Activated T-cell treated with anti-CD3 and anti-CD28 coated beads, Interleukin-2, amount 50 U/mL, for 24 hours (primary cell): ENCODE data around the gene ZNF571.

Source experiments
- DNase-seq: peaks from one replicate; pipeline ENCODE4 v3.0.0-alpha.2; 2020
- H3K27ac Mint-ChIP-seq: 2 replicates; pipeline ENCODE4 v1.8.0; 2020; ENCODE audit warnings: mild to moderate bottlenecking, mixed read lengths
- H3K27me3 Mint-ChIP-seq: 2 replicates; pipeline ENCODE4 v1.8.0; 2020; ENCODE audit warnings: mixed read lengths
- H3K36me3 Mint-ChIP-seq: 2 replicates; pipeline ENCODE4 v1.8.0; 2020; ENCODE audit warnings: low read depth, mixed read lengths
- H3K4me1 Mint-ChIP-seq: 2 replicates; pipeline ENCODE4 v1.8.0; 2020; ENCODE audit warnings: low read depth, mixed read lengths
- H3K4me3 Mint-ChIP-seq: 2 replicates; pipeline ENCODE4 v1.8.0; 2020; ENCODE audit warnings: mild to moderate bottlenecking, moderate library complexity, mixed read lengths
- H3K9me3 Mint-ChIP-seq: 2 replicates; pipeline ENCODE4 v1.8.0; 2020; ENCODE audit warnings: mixed read lengths

Gene ZNF571

DNA sequence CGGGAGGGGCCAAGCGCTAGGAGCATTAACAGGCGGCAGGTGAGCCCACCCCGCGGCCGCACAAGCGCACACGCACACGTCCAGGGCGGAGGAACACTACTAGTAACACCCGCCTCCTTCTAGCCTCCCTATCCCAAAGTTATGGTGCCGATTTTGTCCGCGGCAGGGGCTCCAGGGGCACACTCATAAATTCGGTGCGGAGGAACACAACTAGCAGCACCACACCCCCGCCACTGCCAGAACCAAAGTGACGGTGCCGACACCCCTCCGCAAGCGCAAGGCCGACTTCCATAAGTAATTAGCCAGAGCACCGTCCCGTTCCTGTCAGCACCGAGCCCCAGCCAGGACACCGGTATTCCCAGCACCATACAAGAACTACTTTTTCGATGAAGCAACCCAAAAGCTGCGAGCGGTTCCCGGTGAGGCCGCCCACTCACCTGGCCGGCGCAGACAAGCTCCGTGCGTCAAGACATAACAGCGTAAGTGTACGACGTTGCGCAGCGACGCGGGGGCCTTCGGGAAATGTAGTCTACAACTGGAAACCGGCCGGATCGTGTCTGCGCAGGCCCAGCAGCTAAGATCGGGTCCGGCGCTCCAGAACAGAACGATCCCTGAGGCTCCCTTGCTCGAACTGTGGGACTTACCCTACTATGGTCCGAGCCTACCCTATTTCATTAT lies at the start of gene ZNF571, which contains the start of gene ZNF540:
ZNF571 (minus strand) TSS at position 489 of the 678 bp plus-strand sequence. CDS start 8,116 bp downstream, outside the sequence.
ZNF540 (plus strand) TSS at position 573 of the 678 bp plus-strand sequence. CDS start 3,572 bp downstream, outside the sequence.
- Mint-ChIP-seq H3K4me3 (peak within 1 kb of the TSS; percentile 96), H3K27ac (peak within 1 kb of the TSS; percentile 99), H3K27me3 (no peaks in the 10 kb centered on the region), H3K9me3 (peaks cover 34% of the 10 kb centered on the region), H3K4me1 (peaks cover 38% of the 10 kb centered on the region), H3K36me3 (peaks cover 66% of the 10 kb centered on the region)
- peak; percentile 92 for DNase-seq

DNA sequence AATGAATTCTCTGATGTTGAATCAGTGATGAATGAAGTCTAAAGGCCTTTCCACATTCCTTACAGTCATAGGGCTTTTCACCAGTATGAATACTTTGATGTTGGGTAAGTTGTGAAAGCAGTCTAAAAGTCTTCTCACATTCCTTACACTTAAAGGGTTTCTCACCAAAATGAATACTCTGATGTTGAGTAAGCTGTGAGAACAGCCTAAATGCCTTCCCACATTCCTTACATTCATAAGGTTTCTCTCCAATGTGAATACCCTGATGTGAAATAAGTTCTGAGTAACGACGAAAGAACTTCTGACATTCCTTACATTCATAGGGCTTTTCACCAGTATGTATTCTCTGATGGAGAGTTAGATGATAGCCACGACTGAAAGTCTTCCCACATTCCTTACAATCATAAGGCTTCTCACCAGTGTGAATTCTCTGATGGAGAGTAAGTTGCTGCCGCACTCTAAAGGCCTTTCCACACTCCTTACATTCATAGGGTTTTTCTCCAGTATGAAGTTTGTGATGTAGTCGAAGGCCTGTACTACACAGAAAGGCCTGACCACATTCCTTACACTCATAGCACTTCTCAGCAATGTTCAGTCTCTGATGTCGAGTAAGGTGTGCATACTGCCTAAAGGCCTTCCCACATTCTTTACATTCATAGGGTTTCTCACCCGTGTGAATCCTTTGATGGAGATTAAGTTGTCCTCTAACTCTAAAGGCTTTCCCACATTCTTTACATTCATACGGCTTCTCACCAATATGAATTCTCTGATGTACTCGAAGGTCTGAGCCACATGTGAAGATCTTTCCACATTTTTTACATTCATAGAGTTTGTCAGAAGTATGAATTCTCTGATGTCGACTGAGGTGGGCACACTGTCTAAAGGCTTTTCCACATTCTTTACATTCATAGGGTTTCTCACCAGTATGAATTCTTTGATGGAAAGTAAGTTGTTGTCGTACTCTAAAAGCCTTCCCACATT lies 40.8 kb upstream of the ZNF571 start:
- Mint-ChIP-seq H3K9me3 (peaks cover 47% of the 10 kb centered on the region), H3K4me3 (no peak overlapping the region), H3K36me3 (peaks cover 68% of the 10 kb centered on the region), H3K4me1 (no peaks in the 10 kb centered on the region), H3K27ac (no peak overlapping the region), H3K27me3 (no peaks in the 10 kb centered on the region)
- DNase-seq, result no peak

DNA sequence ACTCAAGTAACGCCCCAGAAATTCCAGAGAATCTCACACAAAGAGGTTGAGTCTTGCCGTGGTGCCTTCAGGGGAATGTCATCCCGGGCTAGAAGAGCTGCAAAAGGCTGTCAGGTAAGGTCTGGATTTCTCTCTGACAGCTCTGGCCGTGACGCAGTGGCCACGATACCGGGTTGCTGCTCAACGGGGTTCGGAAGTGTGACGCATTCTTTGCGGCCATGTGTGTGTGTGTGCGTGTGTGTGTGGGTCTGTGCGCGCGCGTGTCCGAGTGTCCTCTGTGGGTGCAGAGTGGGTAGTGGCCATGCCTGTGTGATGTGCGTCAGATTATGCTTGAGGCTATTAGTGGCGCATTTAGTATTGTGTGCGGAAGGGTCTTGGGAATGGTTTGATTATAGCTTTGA lies 390 bp upstream of the ZNF571 start:
- peak overlapping the region; percentile 96 for H3K4me3 Mint-ChIP-seq
- peak overlapping the region; percentile 99 for H3K27ac Mint-ChIP-seq
- H3K9me3 Mint-ChIP-seq, result peaks cover 38% of the 10 kb centered on the region
- H3K36me3 Mint-ChIP-seq, result peaks cover 67% of the 10 kb centered on the region
- peaks cover 38% of the 10 kb centered on the region for H3K4me1 Mint-ChIP-seq
- DNase-seq, result no peak
- no peaks in the 10 kb centered on the region for H3K27me3 Mint-ChIP-seq

DNA sequence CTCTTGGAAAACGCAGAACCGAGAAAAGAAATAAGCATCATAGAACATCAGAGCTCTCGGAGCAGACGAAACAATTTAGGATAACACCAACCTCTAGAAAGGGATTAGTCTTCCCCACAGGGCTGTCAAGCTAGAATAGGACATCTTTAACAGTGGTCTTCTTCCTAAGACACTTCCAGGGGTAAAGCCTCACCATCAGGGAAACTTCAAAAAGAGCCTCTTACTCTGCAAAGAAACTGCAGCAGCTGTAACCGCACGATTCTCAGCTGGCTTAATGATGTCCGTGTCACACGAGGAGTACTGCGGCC lies 642 bp downstream of the ZNF571 start:
- Mint-ChIP-seq H3K4me1 (peaks cover 38% of the 10 kb centered on the region), H3K9me3 (peaks cover 34% of the 10 kb centered on the region), H3K27ac (peak overlapping the region; percentile 99), H3K36me3 (peaks cover 67% of the 10 kb centered on the region), H3K4me3 (peak overlapping the region; percentile 96), H3K27me3 (no peaks in the 10 kb centered on the region)
- no peak for DNase-seq

DNA sequence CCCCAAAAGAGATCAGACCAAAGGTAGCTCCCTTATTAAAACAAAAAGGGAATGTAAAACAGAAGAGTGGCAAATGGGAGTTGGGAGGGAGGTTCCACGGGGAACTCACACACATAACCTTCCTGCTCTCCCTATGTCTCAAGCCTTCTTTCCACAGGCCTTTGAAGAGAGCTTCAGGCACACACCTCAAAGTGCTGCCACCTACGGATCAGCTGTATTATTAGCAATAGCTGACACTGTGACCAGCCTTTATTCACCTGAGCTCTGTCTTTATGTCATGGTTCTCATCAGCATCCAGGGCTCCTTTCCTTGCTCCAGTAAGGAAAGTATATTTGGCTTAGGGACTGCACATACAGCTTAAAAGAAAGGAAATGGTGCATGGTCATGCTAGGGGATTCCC lies 11.3 kb downstream of the ZNF571 start:
- H3K9me3 Mint-ChIP-seq, result peaks cover 55% of the 10 kb centered on the region
- H3K4me1 Mint-ChIP-seq, result no peaks in the 10 kb centered on the region
- no peak overlapping the region for H3K4me3 Mint-ChIP-seq
- H3K36me3 Mint-ChIP-seq, result peaks cover 34% of the 10 kb centered on the region
- H3K27me3 Mint-ChIP-seq, result no peaks in the 10 kb centered on the region
- no peak for DNase-seq
- H3K27ac Mint-ChIP-seq, result no peak overlapping the region

DNA sequence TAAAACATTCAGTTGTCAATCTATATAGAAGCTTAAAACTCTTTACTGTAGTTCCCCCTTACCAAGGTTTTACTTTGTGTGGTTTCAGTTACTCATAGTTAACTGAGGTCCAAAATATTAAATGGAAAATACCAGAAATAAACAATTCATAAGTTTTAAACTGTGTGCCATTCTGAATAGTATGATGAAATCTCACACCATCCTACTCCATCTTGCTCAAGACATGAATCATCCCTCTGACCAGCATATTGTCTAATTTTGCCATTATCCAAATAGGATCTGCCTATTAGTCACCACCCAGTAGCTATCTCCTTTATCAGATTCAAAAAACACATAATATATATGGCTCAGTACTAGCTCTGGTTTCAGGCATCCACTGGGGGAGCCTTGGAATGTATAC lies 22.4 kb downstream of the ZNF571 start:
- H3K27ac Mint-ChIP-seq, result no peak overlapping the region
- H3K4me3 Mint-ChIP-seq, result no peak overlapping the region
- H3K9me3 Mint-ChIP-seq, result peaks cover 50% of the 10 kb centered on the region
- peaks cover 42% of the 10 kb centered on the region for H3K36me3 Mint-ChIP-seq
- H3K27me3 Mint-ChIP-seq, result no peaks in the 10 kb centered on the region
- H3K4me1 Mint-ChIP-seq, result no peaks in the 10 kb centered on the region
- no peak for DNase-seq

DNA sequence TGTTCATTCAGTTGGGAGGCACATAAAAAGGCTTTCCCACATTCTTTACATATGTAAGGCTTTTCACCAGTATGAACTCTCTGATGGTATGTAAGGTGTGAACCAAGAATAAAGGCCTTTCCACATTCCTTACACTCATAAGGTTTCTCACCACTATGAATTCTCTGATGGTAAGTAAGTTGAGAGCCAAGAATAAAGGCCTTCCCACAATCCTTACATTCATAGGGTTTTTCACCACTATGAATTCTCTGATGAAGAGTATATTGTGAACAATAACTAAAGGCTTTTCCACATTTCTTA lies 29.3 kb downstream of the ZNF571 start:
- DNase-seq, result no peak
- Mint-ChIP-seq H3K27ac (no peak overlapping the region), H3K4me3 (no peak overlapping the region), H3K9me3 (peaks cover 60% of the 10 kb centered on the region), H3K27me3 (no peaks in the 10 kb centered on the region), H3K4me1 (no peaks in the 10 kb centered on the region), H3K36me3 (peaks cover 92% of the 10 kb centered on the region)

DNA sequence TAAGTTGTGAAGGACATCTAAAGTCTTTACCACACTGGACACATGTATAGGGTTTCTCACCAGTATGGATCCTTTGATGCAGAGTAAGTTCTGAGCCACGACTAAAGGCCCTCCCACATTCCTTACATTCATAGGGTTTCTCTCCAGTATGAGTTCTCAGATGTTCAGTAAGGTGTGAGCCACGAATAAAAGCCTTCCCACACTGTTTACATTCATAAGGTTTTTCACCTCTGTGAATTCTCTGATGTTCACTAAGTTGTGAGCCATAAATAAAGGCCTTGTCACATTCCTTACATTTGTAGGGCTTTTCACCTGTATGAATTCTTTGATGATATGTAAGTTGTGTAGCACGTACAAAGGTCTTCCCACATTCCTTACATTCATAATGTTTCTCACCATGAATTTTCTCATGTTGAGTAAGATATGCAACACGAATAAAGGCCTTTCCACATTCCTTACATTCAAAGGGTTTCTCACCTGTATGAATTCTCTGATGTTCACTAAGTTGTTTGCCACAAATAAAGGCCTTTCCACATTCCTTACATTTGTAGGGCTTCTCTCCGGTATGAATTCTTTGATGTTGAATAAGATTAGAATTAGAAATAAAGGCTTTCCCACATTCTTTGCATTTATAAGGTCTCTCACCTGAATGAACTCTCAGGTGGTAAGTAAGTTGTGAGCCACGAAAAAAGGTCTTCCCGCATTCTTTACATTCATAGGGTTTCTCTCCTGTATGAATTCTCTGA lies 29.8 kb downstream of the ZNF571 start:
- peaks cover 56% of the 10 kb centered on the region for H3K9me3 Mint-ChIP-seq
- no peak for DNase-seq
- no peak overlapping the region for H3K27ac Mint-ChIP-seq
- no peak overlapping the region for H3K4me3 Mint-ChIP-seq
- no peaks in the 10 kb centered on the region for H3K27me3 Mint-ChIP-seq
- H3K4me1 Mint-ChIP-seq, result no peaks in the 10 kb centered on the region
- H3K36me3 Mint-ChIP-seq, result peaks cover 88% of the 10 kb centered on the region

DNA sequence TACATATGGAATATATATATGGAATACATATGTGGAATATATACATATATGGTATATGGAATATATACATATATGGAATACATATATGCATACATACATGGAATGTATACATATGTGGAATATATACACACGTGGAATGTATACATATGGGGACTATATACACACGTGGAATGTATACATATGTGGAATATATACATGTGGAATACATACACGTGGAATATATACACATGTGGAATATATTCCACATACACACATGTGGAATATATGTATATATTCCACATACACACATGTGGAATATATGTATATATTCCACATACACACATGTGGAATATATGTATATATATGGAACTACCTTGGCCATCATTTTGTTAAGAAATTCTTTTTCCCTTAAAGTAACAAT lies 31.1 kb downstream of the ZNF571 start:
- Mint-ChIP-seq H3K27me3 (no peaks in the 10 kb centered on the region), H3K4me1 (no peaks in the 10 kb centered on the region), H3K27ac (no peak overlapping the region), H3K9me3 (peaks cover 55% of the 10 kb centered on the region), H3K4me3 (no peak overlapping the region), H3K36me3 (peaks cover 88% of the 10 kb centered on the region)
- no peak for DNase-seq

DNA sequence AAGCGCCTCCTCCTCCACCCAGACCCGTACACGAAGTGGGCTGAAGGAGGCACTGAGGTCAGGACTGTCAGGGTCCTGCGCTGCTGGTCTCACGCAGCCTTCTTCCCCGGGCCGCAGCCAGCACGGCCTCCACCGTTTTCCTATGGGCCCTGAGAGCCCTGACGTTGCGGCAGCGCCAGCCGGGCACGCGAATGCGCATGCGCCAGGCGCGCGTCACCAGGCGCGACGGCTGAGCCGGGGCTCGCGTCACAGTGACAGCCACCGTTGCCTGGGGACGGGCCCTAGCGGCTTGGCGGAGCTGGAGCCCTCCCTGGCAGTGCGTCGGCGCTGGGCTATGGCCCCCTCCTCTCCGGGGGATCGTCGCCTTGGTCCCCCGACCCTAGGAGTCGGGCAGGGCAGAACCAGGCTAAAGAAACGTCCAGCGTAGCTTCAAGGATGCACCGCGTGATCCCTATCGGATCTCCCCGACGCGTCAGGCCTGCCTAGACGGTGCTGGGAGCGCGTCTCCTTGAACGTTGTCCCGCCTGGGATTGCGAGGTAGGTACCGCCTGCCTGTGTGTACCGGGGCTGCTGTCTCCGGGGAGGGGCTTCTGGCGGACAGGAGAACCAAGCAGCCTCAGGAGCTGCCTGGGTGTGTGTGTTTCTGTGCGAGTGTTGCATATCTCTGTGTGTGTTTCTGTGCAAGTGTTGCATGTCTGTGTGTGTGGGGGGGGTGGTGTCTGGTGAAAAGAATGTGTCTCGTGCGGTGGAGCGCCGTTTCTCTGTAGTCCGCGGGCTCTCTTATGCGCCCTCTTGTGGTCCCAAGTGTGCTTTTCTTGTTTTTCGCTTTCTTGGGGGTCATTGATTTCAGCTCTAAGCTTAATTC lies 43.2 kb downstream of the ZNF571 start:
- Mint-ChIP-seq H3K36me3 (peaks cover 63% of the 10 kb centered on the region), H3K27ac (peak overlapping the region; percentile 55), H3K4me1 (peaks cover 6% of the 10 kb centered on the region), H3K9me3 (peaks cover 62% of the 10 kb centered on the region), H3K4me3 (peak overlapping the region; percentile 81), H3K27me3 (peaks cover 3% of the 10 kb centered on the region)
- peak; percentile 59 for DNase-seq

DNA sequence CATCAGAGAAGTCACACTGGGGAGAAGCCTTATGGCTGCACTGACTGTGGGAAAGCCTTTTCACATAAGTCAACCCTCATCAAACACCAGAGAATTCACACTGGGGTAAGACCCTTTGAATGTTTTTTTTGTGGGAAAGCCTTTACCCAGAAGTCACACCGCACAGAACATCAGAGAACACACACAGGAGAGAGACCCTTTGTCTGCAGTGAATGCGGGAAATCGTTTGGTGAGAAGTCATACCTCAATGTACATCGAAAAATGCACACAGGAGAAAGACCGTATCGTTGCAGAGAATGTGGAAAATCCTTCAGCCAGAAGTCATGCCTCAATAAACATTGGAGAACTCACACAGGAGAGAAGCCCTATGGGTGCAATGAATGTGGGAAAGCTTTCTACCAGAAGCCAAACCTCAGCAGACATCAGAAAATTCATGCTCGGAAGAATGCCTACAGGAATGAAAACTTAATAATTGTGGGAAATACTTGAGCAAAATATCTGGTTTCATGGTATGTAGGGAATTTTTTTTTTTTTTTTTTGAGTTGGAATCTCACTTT lies 57.1 kb downstream of the ZNF571 start:
- no peaks in the 10 kb centered on the region for H3K4me1 Mint-ChIP-seq
- no peak overlapping the region for H3K27ac Mint-ChIP-seq
- H3K27me3 Mint-ChIP-seq, result no peaks in the 10 kb centered on the region
- peaks cover 49% of the 10 kb centered on the region for H3K9me3 Mint-ChIP-seq
- no peak for DNase-seq
- peaks cover 69% of the 10 kb centered on the region for H3K36me3 Mint-ChIP-seq
- H3K4me3 Mint-ChIP-seq, result no peak overlapping the region

DNA sequence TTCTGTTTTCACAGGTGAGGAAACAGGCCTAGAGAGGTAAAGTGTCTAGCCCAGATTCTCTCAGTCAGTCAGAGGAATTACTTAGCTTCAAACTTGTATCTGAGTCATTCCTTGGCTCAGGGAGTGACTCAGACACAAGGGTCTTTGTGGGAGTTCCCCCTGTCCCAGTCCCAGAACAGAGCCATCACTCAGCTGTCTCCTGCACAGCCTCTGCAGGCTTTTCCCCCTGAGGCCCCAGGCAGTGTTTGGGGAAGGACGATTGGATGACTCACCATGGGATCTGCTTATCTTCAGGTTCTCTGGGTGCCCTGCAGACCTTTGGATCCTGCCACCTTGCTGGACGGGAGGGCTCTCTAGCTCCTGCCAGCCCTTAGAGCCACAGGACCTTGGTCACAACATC lies 74.7 kb downstream of the ZNF571 start:
- Mint-ChIP-seq H3K27me3 (no peaks in the 10 kb centered on the region), H3K4me3 (no peak overlapping the region), H3K9me3 (peaks cover 41% of the 10 kb centered on the region), H3K4me1 (no peaks in the 10 kb centered on the region), H3K27ac (no peak overlapping the region), H3K36me3 (peaks cover 92% of the 10 kb centered on the region)
- DNase-seq, result no peak
